ENCODE measurements around the gene CRTC3. TPM values are rescaled to one million over a fixed set of nuclear protein-coding genes. Genes with fewer than 3 reads are reported as not detected.

The CRTC3 gene
- total RNA-seq, 4 donors from 2014 or later = 46.4 to 66.8 (median 59.8) TPM

DNA sequence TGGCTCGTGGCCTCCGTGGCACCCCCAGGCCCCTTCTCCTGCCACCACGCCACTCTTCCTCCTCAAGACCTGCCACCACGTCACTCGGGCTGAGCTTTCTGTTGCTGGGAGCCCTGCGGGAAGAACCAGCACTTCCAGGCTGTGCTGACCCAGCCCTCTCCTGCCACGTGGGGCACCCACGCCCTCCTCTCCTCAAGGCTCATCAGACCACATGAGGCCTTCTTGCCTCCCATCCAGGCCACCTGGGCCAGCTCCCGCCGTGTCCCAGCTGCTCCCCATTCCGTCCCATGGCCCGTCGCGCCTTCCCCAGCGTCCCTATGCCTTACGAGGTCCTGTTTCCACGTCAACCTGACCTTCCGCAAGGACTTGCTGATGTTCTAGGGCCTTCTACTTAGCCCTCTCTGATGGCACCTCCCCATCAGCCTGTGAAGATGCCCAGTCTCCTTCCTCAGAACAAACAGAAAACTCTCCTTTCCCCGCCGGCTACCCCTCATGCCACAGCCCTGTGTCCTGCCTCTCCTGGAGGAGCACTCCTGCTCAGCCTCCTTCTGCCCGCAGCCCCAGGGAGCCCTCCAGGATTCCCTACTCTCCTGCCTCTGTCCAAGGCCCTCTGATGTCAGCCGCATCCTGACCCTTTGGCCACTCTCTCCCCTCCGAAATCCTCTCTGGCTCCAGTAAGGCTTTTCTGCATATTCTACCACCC lies 116.3 kb downstream of the CRTC3 start:
- no peak for DNase-seq (ENCODE audit: extremely low spot score)
- 81% methylated on average over 23 of the region's 23 CpGs for WGBS
- Histone ChIP-seq H3K9me3 (no peaks in the 10 kb centered on the region), H3K4me3 (no peak overlapping the region), H3K4me1 (peaks cover 12 to 20% (median 14%) of the 10 kb centered on the region in 4 donors), H3K36me3 (peaks cover 28 to 44% (median 39%) of the 10 kb centered on the region in 4 donors), H3K27ac (replicated peaks in 1 of 4) (peak overlapping the region in 2 of 4 donors; percentile 29 to 48), H3K27me3 (no peaks in the 10 kb centered on the region)
- no peak for TF ChIP-seq POLR2A (IDR thresholded peaks at IDR 0.05; ENCODE audit: low read depth)
- TF ChIP-seq POLR2AphosphoS5 (IDR thresholded peaks at IDR 0.05) = no peak
- TF ChIP-seq EP300 (IDR thresholded peaks at IDR 0.05) = no peak
- TF ChIP-seq, protein P1, sequence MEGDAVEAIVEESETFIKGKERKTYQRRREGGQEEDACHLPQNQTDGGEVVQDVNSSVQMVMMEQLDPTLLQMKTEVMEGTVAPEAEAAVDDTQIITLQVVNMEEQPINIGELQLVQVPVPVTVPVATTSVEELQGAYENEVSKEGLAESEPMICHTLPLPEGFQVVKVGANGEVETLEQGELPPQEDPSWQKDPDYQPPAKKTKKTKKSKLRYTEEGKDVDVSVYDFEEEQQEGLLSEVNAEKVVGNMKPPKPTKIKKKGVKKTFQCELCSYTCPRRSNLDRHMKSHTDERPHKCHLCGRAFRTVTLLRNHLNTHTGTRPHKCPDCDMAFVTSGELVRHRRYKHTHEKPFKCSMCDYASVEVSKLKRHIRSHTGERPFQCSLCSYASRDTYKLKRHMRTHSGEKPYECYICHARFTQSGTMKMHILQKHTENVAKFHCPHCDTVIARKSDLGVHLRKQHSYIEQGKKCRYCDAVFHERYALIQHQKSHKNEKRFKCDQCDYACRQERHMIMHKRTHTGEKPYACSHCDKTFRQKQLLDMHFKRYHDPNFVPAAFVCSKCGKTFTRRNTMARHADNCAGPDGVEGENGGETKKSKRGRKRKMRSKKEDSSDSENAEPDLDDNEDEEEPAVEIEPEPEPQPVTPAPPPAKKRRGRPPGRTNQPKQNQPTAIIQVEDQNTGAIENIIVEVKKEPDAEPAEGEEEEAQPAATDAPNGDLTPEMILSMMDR (IDR thresholded peaks at IDR 0.05) = no peak
- intact Hi-C loops (cut with DNase I) = loop anchor here (5.0 kb wide), 1 partner anchor 46 kb away; no protein-coding TSS in a partner anchor

- no peaks in the 10 kb centered on the region for H3K27me3 ChIP-seq
- DNase-seq (ENCODE audit: extremely low spot score) = no peak
- no peak overlapping the region for H3K27ac ChIP-seq (replicated peaks in 1 of 4)
- intact Hi-C loops (cut with DNase I) = loop anchor here (5.0 kb wide), 1 partner anchor 46 kb away; no protein-coding TSS in a partner anchor
- peaks cover 12 to 20% (median 14%) of the 10 kb centered on the region in 4 donors for H3K4me1 ChIP-seq
- H3K4me3 ChIP-seq = no peak overlapping the region
- no peaks in the 10 kb centered on the region for H3K9me3 ChIP-seq
- 68% methylated on average over 6 of the region's 6 CpGs for WGBS
- TF ChIP-seq EP300 (IDR thresholded peaks at IDR 0.05) (no peak), POLR2A (IDR thresholded peaks at IDR 0.05; ENCODE audit: low read depth) (no peak), POLR2AphosphoS5 (IDR thresholded peaks at IDR 0.05) (no peak)
- TF ChIP-seq, protein P1 (IDR thresholded peaks at IDR 0.05) = no peak
- H3K36me3 ChIP-seq = peaks cover 22 to 36% (median 31%) of the 10 kb centered on the region in 4 donors
These were observed 117.1 kb downstream of the CRTC3 start for GRCh38 chr15:90646662-90647305.

GRCh38 chr15:90647326-90647725 lies 117.6 kb downstream of the CRTC3 start:
- H3K36me3 ChIP-seq = peaks cover 17 to 31% (median 26%) of the 10 kb centered on the region in 4 donors
- H3K4me1 ChIP-seq = peaks cover 12 to 20% (median 14%) of the 10 kb centered on the region in 4 donors
- H3K9me3 ChIP-seq = no peaks in the 10 kb centered on the region
- peaks cover 0 to 3% (median 0%) of the 10 kb centered on the region in 4 donors for H3K27me3 ChIP-seq
- WGBS = no CpG with 5 or more reads among the region's 2 CpGs
- H3K27ac ChIP-seq (replicated peaks in 1 of 4) = no peak overlapping the region
- TF ChIP-seq POLR2AphosphoS5 (IDR thresholded peaks at IDR 0.05) (no peak), EP300 (IDR thresholded peaks at IDR 0.05) (no peak), POLR2A (IDR thresholded peaks at IDR 0.05; ENCODE audit: low read depth) (no peak)
- TF ChIP-seq, protein P1 (IDR thresholded peaks at IDR 0.05) = no peak
- H3K4me3 ChIP-seq = no peak overlapping the region
- DNase-seq (ENCODE audit: extremely low spot score) = no peak
- intact Hi-C loops (cut with DNase I) = loop anchor here (5.0 kb wide), 1 partner anchor 45 kb away; no protein-coding TSS in a partner anchor

GRCh38 chr15:90648137-90649070 lies 118.7 kb downstream of the CRTC3 start:
- 24% methylated on average over 14 of the region's 14 CpGs for WGBS
- TF ChIP-seq EP300 (IDR thresholded peaks at IDR 0.05) (no peak), POLR2AphosphoS5 (IDR thresholded peaks at IDR 0.05) (peak; percentile 56 to 65)
- TF ChIP-seq, protein P1 (IDR thresholded peaks at IDR 0.05) = peak; percentile 88 to 91 (median 89)
- H3K27me3 ChIP-seq = peaks cover 0 to 11% (median 0%) of the 10 kb centered on the region in 4 donors
- no peak for DNase-seq (ENCODE audit: extremely low spot score)
- peaks cover 12 to 20% (median 14%) of the 10 kb centered on the region in 4 donors for H3K4me1 ChIP-seq
- no peak overlapping the region for H3K4me3 ChIP-seq
- peaks cover 6 to 20% (median 15%) of the 10 kb centered on the region in 4 donors for H3K36me3 ChIP-seq
- intact Hi-C loops (cut with DNase I) = loop anchor here (2.0 to 5.0 kb wide), 2 partner anchors 44 to 238 kb away; no protein-coding TSS in a partner anchor
- H3K9me3 ChIP-seq = no peaks in the 10 kb centered on the region
- peak overlapping the region; percentile 32 to 72 (median 52) for H3K27ac ChIP-seq (replicated peaks in 1 of 4)

Data from esophagus muscularis mucosa (tissue), 4 donors.